Fibroblast of lung (primary cell): ENCODE measurements around the gene TEKT1. TPM values are rescaled to one million over a fixed set of nuclear protein-coding genes. Genes with fewer than 3 reads are reported as not detected.

Experiments used
- DNase-seq, 2 donors: peaks; one replicate each; pipeline versions ENCODE4 v3.0.0 to v3.0.0-alpha.2; 2010; ENCODE audit warnings: low read depth in 2 of 2
- H2AFZ ChIP-seq: 2 replicates; pipeline ENCODE4 v1.5.1; 2012; ENCODE audit warnings: low read length, control low read depth, inconsistent platforms
- H3K27ac ChIP-seq: 2 replicates; pipeline ENCODE4 v1.5.1; 2011; ENCODE audit warnings: low read length, control low read depth; ENCODE audit not compliant: insufficient read depth
- H3K27me3 ChIP-seq: 2 replicates; pipeline ENCODE4 v1.5.1; 2011; ENCODE audit warnings: mild to moderate bottlenecking, low read length; ENCODE audit not compliant: control insufficient read depth, insufficient read depth
- H3K36me3 ChIP-seq: 2 replicates; pipeline ENCODE4 v1.5.1; 2011; ENCODE audit warnings: low read length; ENCODE audit not compliant: control insufficient read depth, insufficient read depth
- H3K4me1 ChIP-seq: 2 replicates; pipeline ENCODE4 v1.5.1; 2011; ENCODE audit warnings: low read length; ENCODE audit not compliant: control insufficient read depth, insufficient read depth; ENCODE audit errors: extremely low read depth
- H3K4me2 ChIP-seq: 2 replicates; pipeline ENCODE4 v1.5.1; 2011; ENCODE audit warnings: low read length, control low read depth; ENCODE audit not compliant: insufficient read depth; ENCODE audit errors: extremely low read depth
- H3K4me3 ChIP-seq, 4 experiments: fragments of 200-600 bp in 1 of 4; sonication (generic) in 1 of 4; replicated peaks in 1 of 4; 2 replicates each; pipeline ENCODE4 v1.5.1; 2011 to 2016; ENCODE audit warnings: low read length in 4 of 4, low read depth in 3 of 4, mild to moderate bottlenecking in 3 of 4, control low read depth in 2 of 4, inconsistent platforms in 1 of 4, mixed read lengths in 1 of 4; ENCODE audit not compliant: insufficient read depth in 1 of 4; ENCODE audit errors: control extremely low read depth in 1 of 4
- H3K79me2 ChIP-seq: 2 replicates; pipeline ENCODE4 v1.5.1; 2012; ENCODE audit warnings: mild to moderate bottlenecking, low read length, inconsistent platforms; ENCODE audit not compliant: control insufficient read depth, insufficient read depth
- H3K9ac ChIP-seq: 2 replicates; pipeline ENCODE4 v1.5.1; 2011; ENCODE audit warnings: mild to moderate bottlenecking, low read length, control low read depth; ENCODE audit not compliant: insufficient read depth
- H3K9me3 ChIP-seq: 2 replicates; pipeline ENCODE4 v1.5.1; 2012; ENCODE audit warnings: low read depth, low read length; ENCODE audit not compliant: control insufficient read depth, insufficient read depth
- H4K20me1 ChIP-seq: 2 replicates; pipeline ENCODE4 v1.5.1; 2011; ENCODE audit warnings: low read length; ENCODE audit not compliant: control insufficient read depth, insufficient read depth; ENCODE audit errors: extremely low read depth
- CTCF ChIP-seq, 2 donors: IDR thresholded peaks in 1 of 2; conservative IDR thresholded peaks in 1 of 2; 1 replicate in 1 of 2; 2 replicates in 1 of 2; pipeline ENCODE4 v1.5.1; 2011 to 2012; ENCODE audit warnings: low read length in 2 of 2, control low read depth in 1 of 2, inconsistent platforms in 1 of 2, low read depth in 1 of 2, mild to moderate bottlenecking in 1 of 2
- EZH2 ChIP-seq: IDR thresholded peaks from 2 replicates; pipeline ENCODE4 v1.5.1; 2012; ENCODE audit warnings: low read length, control low read depth, mild to moderate bottlenecking; ENCODE audit errors: missing control alignments
- polyA plus RNA-seq, 2 donors: library from polyadenylated mRNA; depleted of rRNA in 1 of 2; stranded (reverse) in 1 of 2; unstranded in 1 of 2; fragments of >200 nt; gene quantifications; 2 replicates each; pipeline ENCODE4 v1.2.1, GENCODE V29; 2011 to 2012; ENCODE audit warnings: missing spikeins in 1 of 2
- total RNA-seq: library from RNA; depleted of rRNA; stranded (reverse); fragments of >200 nt; gene quantifications from 2 replicates; pipeline ENCODE4 v1.2.1, GENCODE V29; 2014

TEKT1 gene
- total and polyA plus RNA-seq, 2 donors (not counting 1 experiment from before 2014, with no cell fraction given): not detected

GRCh38 chr17:6796887-6797490 is 34.5 kb downstream of the TEKT1 start:
- peak in 1 of 2 donors; percentile 32 for DNase-seq
- Histone ChIP-seq H3K27me3 (peaks cover 3% of the 10 kb centered on the region), H3K4me2 (no peak overlapping the region), H3K9me3 (no peaks in the 10 kb centered on the region), H3K4me1 (no peaks in the 10 kb centered on the region), H3K36me3 (no peaks in the 10 kb centered on the region), H3K27ac (no peak overlapping the region), H2AFZ (no peak overlapping the region), H3K9ac (no peak overlapping the region), H3K4me3 (no peak overlapping the region), H4K20me1 (no peaks in the 10 kb centered on the region), H3K79me2 (no peaks in the 10 kb centered on the region)
- TF ChIP-seq EZH2 (no peak), CTCF (conservative IDR thresholded peaks at IDR 0.05 in 1 of 2, IDR thresholded peaks at IDR 0.05 in 1 of 2; ENCODE audit: low read depth in 1 of 2, low read length in 2 of 2) (no peak)

- no peaks in the 10 kb centered on the region for H3K79me2 ChIP-seq
- H3K4me2 ChIP-seq: no peak overlapping the region
- no peaks in the 10 kb centered on the region for H3K4me1 ChIP-seq
- no peak overlapping the region for H3K9ac ChIP-seq
- no peaks in the 10 kb centered on the region for H3K36me3 ChIP-seq
- no peak for DNase-seq
- no peaks in the 10 kb centered on the region for H3K9me3 ChIP-seq
- no peak overlapping the region for H2AFZ ChIP-seq
- no peak overlapping the region for H3K27ac ChIP-seq
- H3K4me3 ChIP-seq: no peak overlapping the region
- no peaks in the 10 kb centered on the region for H4K20me1 ChIP-seq
- TF ChIP-seq EZH2: no peak
- TF ChIP-seq CTCF (conservative IDR thresholded peaks at IDR 0.05 in 1 of 2, IDR thresholded peaks at IDR 0.05 in 1 of 2; ENCODE audit: low read depth in 1 of 2, low read length in 2 of 2): no peak
- H3K27me3 ChIP-seq: peaks cover 3% of the 10 kb centered on the region
Observed at GRCh38 chr17:6796017-6796886, 35.3 kb downstream of the TEKT1 start.

DNA sequence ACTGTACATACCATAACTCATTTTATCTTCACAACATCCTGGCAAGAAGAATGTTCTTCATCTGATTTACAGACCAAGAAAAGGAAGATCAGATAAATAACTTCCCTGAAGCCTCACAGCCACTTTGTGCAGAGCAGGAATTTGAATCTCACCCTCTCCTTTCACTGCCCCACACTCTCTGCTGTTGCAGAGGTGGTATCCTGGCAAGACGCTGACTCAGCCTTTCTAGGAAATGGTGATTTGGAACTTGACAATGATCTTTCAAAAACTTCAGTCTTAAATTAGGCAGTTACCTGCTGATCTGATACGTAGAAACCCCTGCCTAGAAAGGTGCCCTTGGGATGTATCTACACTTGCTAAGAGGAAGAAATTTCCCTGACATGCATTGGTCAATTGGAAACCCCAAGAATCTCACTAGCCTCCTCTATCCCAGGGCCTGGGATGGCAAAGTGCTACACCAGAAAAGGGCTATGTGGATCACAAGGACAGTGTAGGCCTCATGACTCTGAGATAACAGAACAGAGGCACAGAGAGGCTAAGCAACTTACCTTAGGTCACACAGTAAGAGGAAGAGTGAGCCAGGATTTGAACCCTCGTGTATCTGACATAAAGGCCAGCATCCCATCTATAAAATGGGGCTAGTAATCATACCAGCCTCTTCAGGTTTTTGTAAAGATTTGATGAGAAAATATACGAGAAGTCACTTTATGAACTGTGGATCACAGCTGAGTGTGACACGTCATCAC is 37.6 kb downstream of the TEKT1 start:
- TF ChIP-seq CTCF (conservative IDR thresholded peaks at IDR 0.05 in 1 of 2, IDR thresholded peaks at IDR 0.05 in 1 of 2; ENCODE audit: low read depth in 1 of 2, low read length in 2 of 2) (no peak), EZH2 (no peak)
- Histone ChIP-seq H3K36me3 (no peaks in the 10 kb centered on the region), H3K9ac (no peak overlapping the region)

More for the DNA sequence above, 37.6 kb downstream of the TEKT1 start:
- no peaks in the 10 kb centered on the region for H4K20me1 ChIP-seq
- no peak overlapping the region for H3K27ac ChIP-seq
- no peak overlapping the region for H3K4me2 ChIP-seq
- DNase-seq: no peak
- no peaks in the 10 kb centered on the region for H3K9me3 ChIP-seq
- H3K4me1 ChIP-seq: no peaks in the 10 kb centered on the region
- H3K4me3 ChIP-seq: no peak overlapping the region
- peaks cover 3% of the 10 kb centered on the region for H3K27me3 ChIP-seq
- no peak overlapping the region for H2AFZ ChIP-seq
- H3K79me2 ChIP-seq: no peaks in the 10 kb centered on the region
